ENCODE results near the gene RASGRF1.

DNA sequence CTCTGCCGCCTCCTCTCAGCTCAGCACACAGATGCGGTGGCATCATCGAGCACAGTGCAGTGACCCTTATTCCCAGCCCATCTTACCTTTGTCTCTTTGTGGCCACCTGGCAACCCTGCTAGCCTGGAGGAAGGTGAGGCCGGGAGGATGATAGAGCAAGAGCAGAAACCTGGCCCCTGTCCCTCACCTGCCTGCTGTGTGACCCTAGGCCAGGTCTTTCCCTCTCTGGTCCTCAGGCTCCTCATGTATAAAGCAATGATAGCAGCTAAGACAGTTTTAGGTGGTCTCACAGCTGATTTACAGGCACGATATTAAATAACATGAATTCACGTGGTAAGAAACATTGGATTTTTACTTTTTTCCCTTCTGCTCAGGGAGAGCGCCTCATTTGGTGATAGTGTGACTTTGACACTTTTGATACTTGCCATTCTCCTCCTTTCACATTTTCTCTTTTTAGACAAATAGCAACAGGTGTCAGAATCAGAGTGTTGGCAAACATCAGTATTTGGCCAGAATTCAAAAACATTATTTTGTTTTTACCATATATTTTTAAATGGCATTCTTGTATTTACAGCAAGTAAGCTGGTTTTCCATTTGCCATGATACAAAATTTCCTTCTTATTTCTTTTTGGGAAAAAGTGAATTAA lies 116.2 kb downstream of the RASGRF1 start:
- TF ChIP-seq POLR2A (IDR thresholded peaks at IDR 0.05; ENCODE audit: low read length) (no peak), GATA1 (IDR thresholded peaks at IDR 0.05; ENCODE audit: low read depth, low read length) (no peak)

Measured in erythroblast (primary cell).